ENCODE results near the gene DIS3L2. TPM values are rescaled to one million over a fixed set of nuclear protein-coding genes. Genes with fewer than 3 reads are reported as not detected.
"Not testable (repeated sequence)": the region's sequence is repeated elsewhere in the genome, so short reads cannot be mapped to it uniquely, and the experiment has no call there.

Gene DIS3L2
- total RNA-seq, 6 experiments from 2014 or later, result 18.2 to 23.6 (median 21.6) TPM

DNA sequence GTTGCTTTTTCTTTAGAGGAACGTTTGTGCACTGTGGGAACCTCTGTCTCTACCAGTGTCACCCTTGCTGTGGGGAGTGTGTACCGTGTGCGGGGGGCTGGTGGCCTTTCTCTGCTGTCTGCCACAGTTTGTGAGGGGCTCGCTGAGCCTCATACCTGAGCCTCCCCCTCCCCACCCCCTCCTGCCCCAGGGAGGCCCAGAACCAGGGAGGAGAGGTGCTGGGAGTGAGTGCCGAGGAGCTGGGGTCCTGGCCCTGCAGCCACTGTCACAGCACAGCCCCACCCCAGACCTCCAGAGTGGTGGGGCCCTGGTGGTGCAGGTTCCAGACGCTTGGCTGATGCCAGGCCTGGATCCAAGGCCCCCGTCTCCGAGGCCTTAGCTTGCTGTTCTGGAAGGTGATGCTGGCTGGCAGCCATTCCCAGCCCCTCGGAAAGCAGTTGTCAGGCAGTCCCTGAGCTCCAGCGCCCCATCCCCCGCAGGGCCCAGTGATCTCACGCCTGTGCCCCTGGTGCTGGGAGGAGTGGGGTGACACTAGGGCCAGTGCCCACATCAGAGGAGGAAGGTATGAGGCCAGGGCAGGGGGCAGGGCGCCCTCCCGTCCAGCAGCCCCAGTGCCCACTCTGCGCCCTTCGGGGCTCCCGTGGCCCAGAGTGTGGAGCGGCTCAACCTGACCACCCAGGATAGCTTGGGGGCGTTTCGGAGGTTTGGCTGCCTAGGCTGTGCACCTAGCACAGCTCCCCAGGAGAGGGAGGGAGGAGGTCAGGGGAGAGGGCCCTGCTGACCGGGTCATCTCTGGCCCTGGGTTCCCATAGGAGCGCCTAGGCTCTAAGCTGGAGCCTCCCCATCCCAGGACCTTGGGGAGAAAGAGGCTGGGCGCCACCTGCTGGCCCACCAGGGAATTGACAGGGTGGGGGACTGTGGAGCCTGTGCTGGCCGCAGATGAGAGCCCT is 364.1 kb downstream of the DIS3L2 start:
- TF ChIP-seq CTCF (IDR thresholded peaks at IDR 0.05), result peak; percentile 86
- Mint-ChIP-seq H3K9me3 (no peaks in the 10 kb centered on the region), H3K4me1 (ENCODE audit: low read depth) (no peaks in the 10 kb centered on the region), H3K27me3 (ENCODE audit: insufficient read depth) (peaks cover 1% of the 10 kb centered on the region; the same call in 1 of the 2 replicates), H3K36me3 (ENCODE audit: low read depth) (no peaks in the 10 kb centered on the region), H3K27ac (no peak overlapping the region), H3K4me3 (no peak overlapping the region)
- peak; percentile 10 for DNase-seq

GRCh38 chr2:232326274-232327104 is 365.0 kb downstream of the DIS3L2 start:
- not testable (repeated sequence) for H3K27me3 Mint-ChIP-seq (ENCODE audit: insufficient read depth); H3K9me3 Mint-ChIP-seq; H3K4me1 Mint-ChIP-seq (ENCODE audit: low read depth); H3K4me3 Mint-ChIP-seq; DNase-seq; H3K36me3 Mint-ChIP-seq (ENCODE audit: low read depth); H3K27ac Mint-ChIP-seq
- peak; percentile 75 for TF ChIP-seq CTCF (IDR thresholded peaks at IDR 0.05)

- Mint-ChIP-seq H3K4me3 (no peak overlapping the region), H3K9me3 (no peaks in the 10 kb centered on the region), H3K27me3 (ENCODE audit: insufficient read depth) (peaks cover 1% of the 10 kb centered on the region; the same call in 1 of the 2 replicates), H3K36me3 (ENCODE audit: low read depth) (no peaks in the 10 kb centered on the region), H3K4me1 (ENCODE audit: low read depth) (no peaks in the 10 kb centered on the region), H3K27ac (no peak overlapping the region)
- TF ChIP-seq CTCF (IDR thresholded peaks at IDR 0.05), result peak; percentile 92
- DNase-seq, result peak; percentile 58
Observed at GRCh38 chr2:232327105-232328031, 365.9 kb downstream of the DIS3L2 start.

- no peak for DNase-seq
- H3K4me1 Mint-ChIP-seq (ENCODE audit: low read depth), result no peaks in the 10 kb centered on the region
- peaks cover 1% of the 10 kb centered on the region; the same call in 1 of the 2 replicates for H3K27me3 Mint-ChIP-seq (ENCODE audit: insufficient read depth)
Observed at GRCh38 chr2:232328032-232328422, 366.5 kb downstream of the DIS3L2 start.

More at GRCh38 chr2:232328032-232328422, 366.5 kb downstream of the DIS3L2 start:
- no peak; the same call in 1 of the 2 replicates for TF ChIP-seq CTCF (IDR thresholded peaks at IDR 0.05)
- Mint-ChIP-seq H3K36me3 (ENCODE audit: low read depth) (no peaks in the 10 kb centered on the region), H3K4me3 (no peak overlapping the region), H3K27ac (no peak overlapping the region), H3K9me3 (no peaks in the 10 kb centered on the region)
